Globus pallidus (tissue), 1 donor: Measurements from ENCODE around the gene AMPD1.

ENCODE experiments used
- DNase-seq: peaks from one replicate; pipeline ENCODE4 v3.0.0-alpha.2; 2015; ENCODE audit warnings: low spot score

Gene AMPD1

DNA sequence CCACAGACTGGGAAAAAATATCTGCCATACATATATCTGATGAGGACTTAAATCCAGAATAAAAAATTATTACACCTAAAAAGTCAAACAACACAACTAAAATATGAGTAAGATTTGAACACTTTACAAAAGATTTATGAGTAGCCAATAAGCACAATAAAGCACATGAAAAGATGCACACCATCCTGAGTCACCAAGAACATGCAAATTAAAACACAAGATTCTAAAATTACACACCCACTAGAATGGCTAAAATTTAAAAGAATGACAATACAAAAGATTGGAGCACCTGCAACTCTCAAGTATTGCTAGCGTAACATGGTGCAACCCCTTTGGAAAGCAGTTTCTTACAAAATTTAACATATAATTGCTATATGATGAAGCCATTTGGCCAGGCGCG lies 56.4 kb downstream of the AMPD1 start:
- DNase-seq: no peak

DNA sequence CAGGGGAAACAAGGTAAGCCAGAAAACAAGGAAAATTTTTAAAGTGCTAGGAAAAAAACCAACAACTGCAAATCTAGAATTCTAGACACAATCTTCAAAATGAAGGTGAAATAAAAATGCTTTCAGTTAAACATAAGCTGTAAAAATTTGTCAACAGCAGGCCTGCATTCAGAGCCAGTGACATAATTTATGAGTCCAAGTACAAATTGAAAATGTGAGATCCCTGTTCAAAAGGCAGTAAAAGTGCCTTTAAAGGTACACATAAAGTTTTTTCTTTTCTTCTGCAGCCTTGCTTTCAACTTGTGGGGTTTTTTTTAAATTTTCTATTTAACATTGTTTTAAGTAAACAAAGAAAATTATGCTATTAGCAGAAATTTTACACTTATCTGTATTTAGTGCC lies 62.9 kb downstream of the AMPD1 start:
- DNase-seq: no peak

DNA sequence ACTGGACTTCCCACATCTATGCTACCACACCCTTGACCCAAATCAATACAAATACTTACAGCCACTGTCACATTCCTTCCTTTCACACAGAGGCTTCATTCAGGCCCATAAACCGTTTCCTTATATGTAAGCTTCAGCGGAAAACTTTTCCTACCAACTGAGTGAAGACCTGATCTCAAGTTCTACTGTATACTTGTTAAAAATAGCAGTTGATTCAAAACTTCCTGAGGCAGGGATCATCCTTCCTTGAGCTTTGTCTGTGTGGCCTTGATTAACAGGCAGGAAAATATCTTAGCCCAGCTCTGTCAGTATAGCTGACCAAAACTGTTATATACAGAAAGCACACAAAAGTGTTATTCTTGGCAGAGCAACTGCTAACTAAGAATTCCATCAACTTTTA lies 68.2 kb downstream of the AMPD1 start:
- no peak for DNase-seq

DNA sequence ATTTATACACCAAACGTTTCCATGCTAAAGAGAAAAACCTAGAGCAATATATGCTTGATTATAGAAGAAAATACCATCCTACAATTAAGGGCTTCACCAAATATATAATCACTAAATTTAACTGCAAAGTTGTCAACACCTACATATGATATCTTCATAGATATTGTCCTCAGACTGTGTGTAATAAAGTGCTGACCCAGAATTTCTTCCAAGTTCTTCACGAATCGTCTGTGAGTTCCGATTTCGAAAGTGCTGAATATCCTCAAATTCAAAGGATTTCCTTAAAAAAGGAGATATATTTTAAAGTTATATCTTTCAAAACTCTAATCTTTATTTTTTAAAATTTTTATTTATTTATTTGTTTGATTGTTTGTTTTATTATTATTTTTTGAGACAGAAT lies 72.0 kb downstream of the AMPD1 start:
- no peak for DNase-seq
